Measurements from ENCODE around the gene BTBD9. TPM values are rescaled to one million over a fixed set of nuclear protein-coding genes. Genes with fewer than 3 reads are reported as not detected.

The BTBD9 gene
- total RNA-seq, 1 experiment from 2014 or later, result 8.9 TPM

DNA sequence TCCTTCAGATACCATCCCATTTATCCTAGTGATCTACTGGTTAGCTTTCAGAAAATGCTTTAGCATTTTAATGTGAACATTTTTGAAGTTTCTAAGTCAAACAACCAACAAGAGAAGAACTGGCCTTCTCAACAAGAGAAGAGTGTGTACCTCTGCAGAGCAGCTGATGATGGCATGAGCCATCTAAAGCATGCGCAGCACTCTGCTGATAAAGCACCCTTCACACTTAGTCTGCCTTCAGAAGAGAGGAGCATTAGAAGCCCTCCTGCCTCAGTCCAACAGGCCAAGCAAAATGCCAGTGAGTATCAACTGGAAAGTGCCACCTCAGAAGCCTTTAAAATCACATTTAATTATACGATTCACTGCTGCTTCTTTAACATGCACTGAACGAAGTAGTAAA, 169.2 kb downstream of the BTBD9 start:
- Histone ChIP-seq H3K23ac (ENCODE audit: insufficient read length, low read depth, low read length) (no peak overlapping the region), H4K91ac (ENCODE audit: insufficient read length, low read depth, low read length) (no peak overlapping the region), H4K8ac (replicated peaks; ENCODE audit: insufficient read length, low read depth, low read length) (no peak overlapping the region), H3K79me1 (ENCODE audit: insufficient read depth, low read depth, low read length, poor library complexity, severe bottlenecking) (no peaks in the 10 kb centered on the region), H3K4ac (ENCODE audit: low read depth, low read length) (no peak overlapping the region), H3K14ac (ENCODE audit: insufficient read depth, low read length) (no peak overlapping the region), H4K20me1 (ENCODE audit: control insufficient read depth, insufficient read depth, insufficient read length) (no peaks in the 10 kb centered on the region), H3T11ph (ENCODE audit: low read length) (no peak overlapping the region), H3K4me1 (ENCODE audit: insufficient read depth, low read length) (no peaks in the 10 kb centered on the region), H2BK12ac (ENCODE audit: insufficient read length, low read depth, low read length) (no peak overlapping the region), H2AFZ (ENCODE audit: low read length) (no peak overlapping the region), H3K18ac (ENCODE audit: insufficient read length, low read depth, low read length) (no peak overlapping the region), H2BK5ac (ENCODE audit: insufficient read length, low read length) (no peak overlapping the region), H2BK15ac (ENCODE audit: low read depth, low read length) (no peak overlapping the region), H3K9me3 (ENCODE audit: control insufficient read depth, low read depth, low read length) (no peaks in the 10 kb centered on the region), H2AK5ac (ENCODE audit: insufficient read length, low read length) (no peak overlapping the region), H4K5ac (ENCODE audit: insufficient read length, low read depth, low read length) (no peak overlapping the region), H3K23me2 (ENCODE audit: insufficient read length, low read depth, low read length, poor library complexity, severe bottlenecking) (no peaks in the 10 kb centered on the region), H3K27me3 (ENCODE audit: insufficient read depth, low read length) (no peaks in the 10 kb centered on the region), H2BK20ac (ENCODE audit: low read depth, low read length, poor library complexity, severe bottlenecking) (no peak overlapping the region), H3K79me2 (ENCODE audit: insufficient read depth, low read length) (no peaks in the 10 kb centered on the region), H3K27ac (ENCODE audit: insufficient read length, low read depth, low read length) (no peak overlapping the region), H3K56ac (ENCODE audit: insufficient read length, low read depth, low read length) (no peak overlapping the region), H3K4me2 (ENCODE audit: insufficient read depth, insufficient read length, low read length) (no peak overlapping the region), H2BK120ac (ENCODE audit: low read depth, low read length, poor library complexity, severe bottlenecking) (no peak overlapping the region), H3K9ac (ENCODE audit: extremely low read depth, insufficient read length, low read length) (no peak overlapping the region)
- H3K4me1 Mint-ChIP-seq, result peaks cover 4% of the 10 kb centered on the region in 2 experiments; a peak in 2 of 4 replicates
- no peaks in the 10 kb centered on the region for H3K36me3 Mint-ChIP-seq (ENCODE audit: insufficient read depth in 1 of 3, low read depth in 3 of 3)
- H3K27me3 Mint-ChIP-seq (ENCODE audit: low read depth), result peaks cover 5% of the 10 kb centered on the region
- no peak overlapping the region for H3K27ac Mint-ChIP-seq
- H3K4me3 Mint-ChIP-seq, result no peak overlapping the region
- H3K9me3 Mint-ChIP-seq, result no peaks in the 10 kb centered on the region; a peak in 1 of 5 replicates
- WGBS (ENCODE audit: extremely low coverage, insufficient read length, low lambda C conversion rate), result no CpG with 5 or more reads among the region's 3 CpGs
- TF ChIP-seq, protein P1, sequence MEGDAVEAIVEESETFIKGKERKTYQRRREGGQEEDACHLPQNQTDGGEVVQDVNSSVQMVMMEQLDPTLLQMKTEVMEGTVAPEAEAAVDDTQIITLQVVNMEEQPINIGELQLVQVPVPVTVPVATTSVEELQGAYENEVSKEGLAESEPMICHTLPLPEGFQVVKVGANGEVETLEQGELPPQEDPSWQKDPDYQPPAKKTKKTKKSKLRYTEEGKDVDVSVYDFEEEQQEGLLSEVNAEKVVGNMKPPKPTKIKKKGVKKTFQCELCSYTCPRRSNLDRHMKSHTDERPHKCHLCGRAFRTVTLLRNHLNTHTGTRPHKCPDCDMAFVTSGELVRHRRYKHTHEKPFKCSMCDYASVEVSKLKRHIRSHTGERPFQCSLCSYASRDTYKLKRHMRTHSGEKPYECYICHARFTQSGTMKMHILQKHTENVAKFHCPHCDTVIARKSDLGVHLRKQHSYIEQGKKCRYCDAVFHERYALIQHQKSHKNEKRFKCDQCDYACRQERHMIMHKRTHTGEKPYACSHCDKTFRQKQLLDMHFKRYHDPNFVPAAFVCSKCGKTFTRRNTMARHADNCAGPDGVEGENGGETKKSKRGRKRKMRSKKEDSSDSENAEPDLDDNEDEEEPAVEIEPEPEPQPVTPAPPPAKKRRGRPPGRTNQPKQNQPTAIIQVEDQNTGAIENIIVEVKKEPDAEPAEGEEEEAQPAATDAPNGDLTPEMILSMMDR (conservative IDR thresholded peaks at IDR 0.05), result no peak
- DNase-seq, result no peak

Data from H9 (cell line).